Measurements from ENCODE around the gene SEPTIN12. TPM values are rescaled to one million over a fixed set of nuclear protein-coding genes. Genes with fewer than 3 reads are reported as not detected.
"Not testable (repeated sequence)": the region's sequence is repeated elsewhere in the genome, so short reads cannot be mapped to it uniquely, and the experiment has no call there.

Gene SEPTIN12
- polyA plus RNA-seq, 4 donors = 0.18 TPM; not detected in 3

DNA sequence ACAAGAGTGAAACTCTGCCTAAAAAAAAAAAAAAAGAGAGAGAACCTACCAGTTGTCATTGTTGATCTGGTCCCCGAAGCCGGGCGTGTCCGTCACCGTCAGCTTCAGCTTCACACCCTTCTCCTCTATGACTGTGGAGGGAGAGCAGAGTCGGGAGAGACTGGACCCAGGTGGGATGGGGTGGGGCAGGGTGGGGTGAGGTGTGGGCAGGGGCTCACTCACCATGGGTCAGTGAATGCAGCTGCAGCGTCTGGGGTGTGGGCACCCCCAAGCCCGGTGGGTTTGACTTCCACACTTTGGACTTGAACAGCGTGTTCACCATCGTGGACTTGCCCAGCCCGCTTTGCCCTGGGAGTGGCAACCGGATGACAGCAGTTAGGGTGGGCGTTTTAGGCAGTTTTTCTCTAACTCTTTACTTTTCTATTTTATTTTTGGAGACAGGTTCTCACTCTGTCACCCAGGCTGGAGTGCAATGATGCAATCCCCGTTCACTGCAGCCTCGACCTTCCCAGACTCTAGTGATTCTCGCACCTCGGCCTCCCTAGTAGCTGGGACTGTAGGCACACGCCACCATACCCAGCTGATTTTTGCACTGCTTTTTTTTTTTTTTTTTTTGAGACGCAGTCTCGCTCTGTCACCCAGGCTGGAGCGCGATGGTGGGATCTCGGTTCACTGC, 2.2 kb downstream of the SEPTIN12 start:
- no peak for DNase-seq (ENCODE audit: low read depth in 4 of 4, low spot score in 3 of 4)

GRCh38 chr16:4784444-4784987, 3.6 kb downstream of the SEPTIN12 start:
- DNase-seq (ENCODE audit: low read depth in 4 of 4, low spot score in 3 of 4) = not testable (repeated sequence)

DNA sequence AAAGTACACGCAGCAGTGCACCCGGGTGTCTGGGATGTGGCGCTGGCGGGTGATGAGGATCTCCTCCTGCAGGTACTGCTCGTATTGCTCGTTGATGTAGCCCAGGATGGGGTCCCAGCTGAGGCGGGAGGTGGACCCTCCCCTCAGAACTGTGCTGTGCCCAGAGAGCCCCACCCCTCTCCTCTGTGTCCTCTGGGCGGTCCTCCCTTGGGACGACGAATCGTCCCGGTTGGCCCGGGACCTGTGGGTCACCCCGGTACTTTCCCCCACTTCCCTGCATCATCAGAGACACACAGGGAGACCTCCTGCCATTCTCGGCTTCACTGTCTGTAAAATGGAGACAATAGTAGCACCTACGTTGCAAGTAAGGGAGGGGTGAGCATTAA, 4.2 kb downstream of the SEPTIN12 start:
- DNase-seq (ENCODE audit: low read depth in 4 of 4, low spot score in 3 of 4) = no peak

- DNase-seq (ENCODE audit: low read depth in 4 of 4, low spot score in 3 of 4) = no peak
These were observed 4.7 kb downstream of the SEPTIN12 start for GRCh38 chr16:4783251-4783950.

GRCh38 chr16:4780235-4780634, 7.9 kb downstream of the SEPTIN12 start:
- no peak for DNase-seq (ENCODE audit: low read depth in 4 of 4, low spot score in 3 of 4)

DNA sequence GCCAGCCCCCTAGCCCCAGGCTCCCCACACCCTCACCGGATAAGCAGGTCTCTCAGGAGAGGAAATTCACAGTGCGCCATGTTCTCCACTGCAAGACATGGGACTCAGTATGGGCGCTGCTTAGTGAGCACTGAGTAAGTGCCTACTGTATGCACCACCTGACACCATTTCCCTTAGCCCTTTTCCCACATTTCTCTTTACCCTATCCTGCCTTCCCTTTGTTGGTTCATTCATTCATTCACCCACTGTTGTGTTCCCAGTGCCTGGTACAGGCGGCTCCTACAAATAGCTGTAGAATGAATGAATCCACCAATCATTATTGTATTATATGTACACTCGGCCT, 10.1 kb downstream of the SEPTIN12 start:
- no peak for DNase-seq (ENCODE audit: low read depth in 4 of 4, low spot score in 3 of 4)

DNA sequence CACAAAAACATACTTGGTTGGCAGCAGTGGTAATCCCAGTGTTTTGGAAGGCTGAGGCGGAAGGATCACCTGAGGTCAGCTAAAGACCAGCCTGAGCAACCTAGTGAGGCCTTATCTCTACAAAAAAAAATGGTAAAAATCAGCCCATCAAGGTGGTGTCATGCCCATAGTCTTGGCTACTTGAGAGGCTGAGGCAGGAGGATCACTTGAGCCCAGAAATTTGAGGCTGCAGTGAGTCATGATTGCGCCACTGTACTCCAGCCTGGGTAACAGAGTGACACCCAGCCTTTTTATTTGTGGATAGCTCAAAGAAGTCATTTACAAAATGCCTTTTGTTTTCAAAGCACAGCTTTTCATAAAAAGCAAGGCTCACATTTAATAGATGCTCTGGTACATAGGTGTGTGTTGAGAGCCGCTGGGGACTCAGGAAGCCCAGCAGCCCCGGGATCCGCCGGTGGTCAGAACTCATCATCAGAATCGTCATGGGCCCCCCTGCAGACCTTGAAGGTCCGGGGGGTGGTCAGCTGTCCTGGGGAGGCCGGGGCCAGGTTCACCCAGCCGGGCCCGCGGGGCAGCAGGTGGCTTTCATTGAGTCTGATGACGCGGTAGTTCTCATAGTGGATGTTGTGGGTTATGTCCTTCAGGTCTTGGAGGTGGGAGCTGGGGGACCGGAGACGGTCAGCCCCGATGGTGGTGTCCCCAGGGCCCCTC, 10.7 kb downstream of the SEPTIN12 start:
- no peak for DNase-seq (ENCODE audit: low read depth in 4 of 4, low spot score in 3 of 4)

GRCh38 chr16:4776141-4776705, 11.9 kb downstream of the SEPTIN12 start:
- no peak for DNase-seq (ENCODE audit: low read depth in 4 of 4, low spot score in 3 of 4)

DNA sequence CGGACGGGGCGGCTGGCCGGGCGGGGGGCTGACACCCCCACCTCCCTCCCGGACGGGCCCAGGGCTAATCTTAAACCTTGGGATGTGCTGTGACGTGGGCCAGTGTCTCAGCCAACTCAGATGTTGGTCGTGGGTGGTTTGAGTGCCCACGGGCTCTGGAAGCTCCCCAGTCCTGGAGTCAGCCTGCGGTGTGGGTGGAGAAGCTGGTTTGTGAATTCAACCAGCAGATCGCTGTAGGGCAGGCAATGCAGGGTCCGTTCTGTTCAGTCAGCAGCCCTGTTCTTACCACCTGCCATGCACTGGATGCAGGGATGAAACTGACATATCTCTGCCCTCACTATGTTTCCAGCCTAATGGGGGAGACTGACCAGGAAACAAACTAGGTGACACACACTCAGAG, 13.1 kb downstream of the SEPTIN12 start:
- DNase-seq (ENCODE audit: low read depth in 4 of 4, low spot score in 3 of 4) = no peak

- no peak for DNase-seq (ENCODE audit: low read depth in 4 of 4, low spot score in 3 of 4)
These were observed 15.8 kb downstream of the SEPTIN12 start for GRCh38 chr16:4772351-4772750.

DNA sequence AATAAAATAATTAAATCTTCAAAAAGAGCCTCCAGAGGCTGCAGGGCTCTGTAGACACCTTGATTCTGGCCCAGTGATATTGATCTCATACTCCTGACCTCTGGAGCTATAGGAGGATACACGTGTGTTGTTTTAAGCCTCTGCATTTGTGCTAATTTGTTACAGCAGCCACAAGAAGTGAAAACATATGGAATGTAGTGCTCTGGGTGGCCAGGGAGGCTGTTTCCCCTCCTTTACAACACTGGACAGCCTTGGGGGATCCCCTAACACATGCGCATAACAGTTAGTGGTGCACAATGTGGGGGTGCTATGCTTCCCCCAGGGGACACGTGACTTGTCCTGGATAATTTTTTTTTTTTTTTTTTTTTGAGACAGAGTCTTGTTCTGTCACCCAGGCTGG, 16.5 kb downstream of the SEPTIN12 start:
- DNase-seq (ENCODE audit: low read depth in 4 of 4, low spot score in 3 of 4) = no peak

DNA sequence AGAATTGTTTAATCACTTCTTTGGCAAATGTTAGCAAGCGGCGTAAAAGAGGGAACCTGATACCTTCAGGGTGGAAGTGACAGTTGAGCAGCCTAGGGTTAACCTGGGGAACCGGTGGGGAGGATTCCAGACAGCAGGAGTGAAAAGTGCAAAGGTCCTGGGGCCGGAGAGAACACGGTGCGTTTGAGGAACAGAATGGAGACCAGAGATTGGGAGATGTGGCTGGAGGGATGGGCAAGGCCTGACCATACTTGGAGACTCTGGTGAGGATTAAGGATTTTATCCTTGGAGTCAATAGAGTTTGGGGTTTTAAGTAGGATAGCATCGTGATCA, 18.9 kb downstream of the SEPTIN12 start:
- no peak for DNase-seq (ENCODE audit: low read depth in 4 of 4, low spot score in 3 of 4)

- DNase-seq (ENCODE audit: low read depth in 4 of 4, low spot score in 3 of 4) = peak; percentile 90 to 93 (median 90)
These were observed 19.4 kb downstream of the SEPTIN12 start for GRCh38 chr16:4768549-4769305.

DNA sequence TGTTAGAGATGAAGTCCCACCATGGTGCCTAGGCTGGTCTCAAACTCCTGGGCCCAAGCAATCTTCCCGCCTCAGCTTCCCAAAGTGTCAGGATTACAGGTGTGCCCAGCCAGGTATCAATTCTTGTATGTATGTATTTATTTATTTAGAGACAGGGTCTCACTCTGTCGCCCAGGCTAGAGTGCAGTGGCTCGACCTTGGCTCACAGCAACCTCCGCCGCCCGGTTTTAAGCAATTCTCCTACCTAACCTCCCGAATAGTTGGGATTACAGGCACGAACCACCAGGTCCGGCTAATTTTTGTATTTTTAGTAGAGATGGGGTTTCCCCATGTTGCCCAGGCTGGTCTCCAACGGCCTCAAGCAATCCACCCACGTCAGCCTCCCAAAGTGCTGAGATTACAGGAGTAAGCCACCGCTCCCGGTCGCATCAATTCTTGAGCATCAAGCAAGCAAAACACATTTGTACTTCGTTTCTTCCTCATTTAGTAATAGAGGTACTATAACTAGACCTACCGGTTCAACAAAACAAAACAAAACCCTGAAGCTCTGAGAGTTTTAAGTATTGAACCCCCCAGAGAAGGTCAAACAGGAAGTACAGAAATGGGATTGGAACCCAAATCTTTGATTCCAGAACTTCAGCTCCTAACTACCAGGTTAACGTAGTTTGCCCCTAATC, 20.1 kb downstream of the SEPTIN12 start:
- no peak for DNase-seq (ENCODE audit: low read depth in 4 of 4, low spot score in 3 of 4)

DNA sequence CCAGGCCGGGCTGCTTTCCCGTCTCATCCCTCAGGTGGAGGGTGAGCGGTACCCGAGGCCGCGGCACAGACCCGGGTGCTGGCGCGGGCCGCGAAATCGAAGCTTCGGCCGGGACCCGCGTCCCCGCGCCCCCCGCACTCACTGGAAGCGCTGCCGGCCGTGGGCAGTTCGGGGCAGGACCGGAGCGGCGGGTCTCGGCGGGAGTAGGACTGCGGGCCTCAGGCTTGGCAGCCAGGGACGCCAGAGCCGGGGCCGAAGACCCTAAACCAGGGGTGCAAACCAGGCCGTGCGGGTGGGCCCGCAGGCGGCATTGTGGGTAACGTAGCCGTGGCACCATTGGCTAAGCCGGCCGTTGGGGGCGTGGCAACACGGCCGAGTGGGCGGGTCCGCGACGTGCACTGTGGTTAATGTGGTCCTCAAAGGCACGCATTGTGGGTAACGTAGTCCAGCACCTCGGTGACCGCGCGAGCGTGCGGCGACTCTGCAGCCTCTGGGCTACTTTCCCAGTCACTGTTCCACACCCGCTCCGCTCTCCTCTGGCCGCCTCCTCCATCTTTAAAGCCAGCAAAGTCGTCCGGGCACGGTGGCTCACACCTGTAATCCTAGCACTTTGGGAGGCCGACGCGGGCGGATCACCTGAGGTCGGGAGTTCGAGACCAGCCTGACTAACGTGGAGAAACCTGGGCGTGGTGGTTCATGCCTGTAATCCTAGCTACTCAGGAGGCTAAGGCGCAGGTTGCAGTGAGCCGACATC, 21.1 kb downstream of the SEPTIN12 start, which contains the start of gene ZNF500:
Gene ZNF500, minus strand, starts transcription at position 288 of the 754 bp plus-strand sequence. CDS start 1,184 bp downstream, outside the sequence.
- peak; percentile 90 to 94 (median 91) for DNase-seq (ENCODE audit: low read depth in 4 of 4, low spot score in 3 of 4)

DNA sequence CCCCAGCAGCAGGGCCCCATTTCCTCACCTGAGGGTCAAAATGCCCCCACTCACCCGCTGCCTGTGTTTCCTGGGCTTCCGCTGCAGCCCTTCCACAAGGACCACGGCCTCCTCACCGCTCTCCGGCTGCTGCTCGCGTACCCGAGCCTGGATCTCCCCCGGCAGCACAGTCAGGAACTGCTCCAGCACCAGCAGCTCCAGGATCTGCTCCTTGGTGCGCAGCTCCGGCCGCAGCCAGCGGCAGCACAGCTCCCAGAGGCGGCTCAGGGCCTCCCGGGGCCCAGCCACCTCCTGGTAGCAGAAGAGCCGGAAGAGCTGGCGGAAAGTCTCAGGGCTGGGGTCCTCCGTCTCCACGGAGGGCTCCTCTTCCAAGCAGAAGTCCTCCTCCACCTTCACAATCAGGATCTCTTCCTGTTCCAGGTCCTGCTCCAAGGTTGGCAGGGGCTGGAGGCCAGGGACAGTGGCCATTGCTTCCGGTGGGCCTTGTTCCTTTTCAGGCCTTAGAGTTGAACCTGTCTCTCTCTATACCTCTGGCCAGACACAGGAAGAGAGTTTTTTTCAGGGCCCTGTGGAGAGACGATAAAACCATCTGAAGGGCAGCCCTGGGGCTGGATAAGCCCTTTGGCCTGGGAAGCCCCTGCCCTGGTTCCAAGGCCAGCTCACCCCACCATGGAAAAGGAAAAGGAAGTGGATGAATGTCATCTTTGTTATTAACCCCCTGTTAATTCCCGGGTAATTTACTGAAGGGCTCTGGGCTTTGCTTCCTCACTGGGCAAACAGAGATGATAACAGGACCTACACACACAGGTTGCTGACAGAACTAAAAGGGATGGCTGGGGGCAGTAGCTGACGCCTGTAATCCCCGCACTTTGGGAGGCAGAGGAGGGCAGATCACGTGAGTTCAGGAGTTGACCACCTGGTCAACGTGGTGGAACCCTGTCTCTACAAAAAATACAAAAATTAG, 22.4 kb downstream of the SEPTIN12 start:
- no peak for DNase-seq (ENCODE audit: low read depth in 4 of 4, low spot score in 3 of 4)

GRCh38 chr16:4763791-4764190, 24.4 kb downstream of the SEPTIN12 start:
- DNase-seq (ENCODE audit: low read depth in 4 of 4, low spot score in 3 of 4) = no peak

DNA sequence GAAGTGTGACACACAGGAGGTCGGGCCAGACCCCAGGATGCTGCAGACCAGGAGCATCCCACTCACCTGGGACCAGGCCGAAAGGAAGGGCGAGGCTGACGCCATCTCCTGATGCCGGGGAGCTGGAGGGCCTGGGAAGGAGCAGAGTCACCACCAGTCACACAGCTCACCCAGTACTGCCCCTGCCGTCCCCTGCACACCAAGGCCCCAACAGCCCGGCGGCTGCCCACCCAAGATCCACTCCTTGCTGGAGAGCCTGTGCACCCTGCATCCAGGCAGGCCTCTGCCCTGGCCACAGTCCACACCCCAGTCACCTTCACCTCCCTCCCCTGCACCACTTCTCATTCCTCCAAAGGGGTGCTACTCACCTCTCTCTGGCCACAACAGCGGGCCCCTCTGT, 25.9 kb downstream of the SEPTIN12 start:
- DNase-seq (ENCODE audit: low read depth in 4 of 4, low spot score in 3 of 4) = no peak

Measured in right renal pelvis (tissue), 4 donors.